Panc1 (cell line): ENCODE measurements around the gene BCL2L11.

Experiments
- POLR2AphosphoS5 ChIP-seq: IDR thresholded peaks from 2 replicates; pipeline ENCODE4 v1.6.1; 2012; ENCODE audit warnings: mild to moderate bottlenecking, low read depth, low read length, moderate library complexity
- SIN3A ChIP-seq: IDR thresholded peaks from 2 replicates; pipeline ENCODE4 v1.6.1; 2012; ENCODE audit warnings: low read depth, mild to moderate bottlenecking, low read length, moderate library complexity, borderline replicate concordance; ENCODE audit not compliant: insufficient read depth
- TF ChIP-seq, protein P1 (sequence below): fragments of 450-650 bp; IDR thresholded peaks from 2 replicates; pipeline ENCODE4 v1.5.1; 2017; ENCODE audit warnings: mild to moderate bottlenecking
- TF ChIP-seq, protein P2 (sequence below), 2 experiments: IDR thresholded peaks; 2 replicates each; pipeline ENCODE4 v1.6.1; 2011 to 2012; ENCODE audit warnings: low read depth in 2 of 2, control low read depth in 1 of 2, low read length in 1 of 2, mild to moderate bottlenecking in 1 of 2, moderate library complexity in 1 of 2; ENCODE audit not compliant: insufficient read depth in 1 of 2

DNA sequence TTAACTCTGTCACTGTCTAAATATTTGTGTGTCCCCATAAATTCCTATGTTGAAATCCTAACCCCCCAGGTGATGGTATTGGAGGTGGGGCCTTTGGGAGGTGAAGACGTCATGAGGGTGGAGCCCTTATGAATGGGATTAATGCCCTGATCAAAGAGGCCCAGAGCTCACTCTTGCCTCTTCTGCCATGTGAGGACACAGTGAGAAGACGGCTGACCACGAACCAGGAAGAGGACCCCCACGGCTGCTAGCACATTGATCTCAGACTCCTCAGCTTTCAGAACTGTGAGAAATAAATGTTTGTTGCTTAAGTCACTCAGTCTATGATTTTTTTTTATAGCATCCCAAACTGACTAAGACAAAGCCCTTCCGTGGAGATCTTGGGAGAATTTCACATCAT, 71.2 kb downstream of the BCL2L11 start:
- TF ChIP-seq, protein P1, sequence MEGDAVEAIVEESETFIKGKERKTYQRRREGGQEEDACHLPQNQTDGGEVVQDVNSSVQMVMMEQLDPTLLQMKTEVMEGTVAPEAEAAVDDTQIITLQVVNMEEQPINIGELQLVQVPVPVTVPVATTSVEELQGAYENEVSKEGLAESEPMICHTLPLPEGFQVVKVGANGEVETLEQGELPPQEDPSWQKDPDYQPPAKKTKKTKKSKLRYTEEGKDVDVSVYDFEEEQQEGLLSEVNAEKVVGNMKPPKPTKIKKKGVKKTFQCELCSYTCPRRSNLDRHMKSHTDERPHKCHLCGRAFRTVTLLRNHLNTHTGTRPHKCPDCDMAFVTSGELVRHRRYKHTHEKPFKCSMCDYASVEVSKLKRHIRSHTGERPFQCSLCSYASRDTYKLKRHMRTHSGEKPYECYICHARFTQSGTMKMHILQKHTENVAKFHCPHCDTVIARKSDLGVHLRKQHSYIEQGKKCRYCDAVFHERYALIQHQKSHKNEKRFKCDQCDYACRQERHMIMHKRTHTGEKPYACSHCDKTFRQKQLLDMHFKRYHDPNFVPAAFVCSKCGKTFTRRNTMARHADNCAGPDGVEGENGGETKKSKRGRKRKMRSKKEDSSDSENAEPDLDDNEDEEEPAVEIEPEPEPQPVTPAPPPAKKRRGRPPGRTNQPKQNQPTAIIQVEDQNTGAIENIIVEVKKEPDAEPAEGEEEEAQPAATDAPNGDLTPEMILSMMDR: no peak
- TF ChIP-seq, protein P2, sequence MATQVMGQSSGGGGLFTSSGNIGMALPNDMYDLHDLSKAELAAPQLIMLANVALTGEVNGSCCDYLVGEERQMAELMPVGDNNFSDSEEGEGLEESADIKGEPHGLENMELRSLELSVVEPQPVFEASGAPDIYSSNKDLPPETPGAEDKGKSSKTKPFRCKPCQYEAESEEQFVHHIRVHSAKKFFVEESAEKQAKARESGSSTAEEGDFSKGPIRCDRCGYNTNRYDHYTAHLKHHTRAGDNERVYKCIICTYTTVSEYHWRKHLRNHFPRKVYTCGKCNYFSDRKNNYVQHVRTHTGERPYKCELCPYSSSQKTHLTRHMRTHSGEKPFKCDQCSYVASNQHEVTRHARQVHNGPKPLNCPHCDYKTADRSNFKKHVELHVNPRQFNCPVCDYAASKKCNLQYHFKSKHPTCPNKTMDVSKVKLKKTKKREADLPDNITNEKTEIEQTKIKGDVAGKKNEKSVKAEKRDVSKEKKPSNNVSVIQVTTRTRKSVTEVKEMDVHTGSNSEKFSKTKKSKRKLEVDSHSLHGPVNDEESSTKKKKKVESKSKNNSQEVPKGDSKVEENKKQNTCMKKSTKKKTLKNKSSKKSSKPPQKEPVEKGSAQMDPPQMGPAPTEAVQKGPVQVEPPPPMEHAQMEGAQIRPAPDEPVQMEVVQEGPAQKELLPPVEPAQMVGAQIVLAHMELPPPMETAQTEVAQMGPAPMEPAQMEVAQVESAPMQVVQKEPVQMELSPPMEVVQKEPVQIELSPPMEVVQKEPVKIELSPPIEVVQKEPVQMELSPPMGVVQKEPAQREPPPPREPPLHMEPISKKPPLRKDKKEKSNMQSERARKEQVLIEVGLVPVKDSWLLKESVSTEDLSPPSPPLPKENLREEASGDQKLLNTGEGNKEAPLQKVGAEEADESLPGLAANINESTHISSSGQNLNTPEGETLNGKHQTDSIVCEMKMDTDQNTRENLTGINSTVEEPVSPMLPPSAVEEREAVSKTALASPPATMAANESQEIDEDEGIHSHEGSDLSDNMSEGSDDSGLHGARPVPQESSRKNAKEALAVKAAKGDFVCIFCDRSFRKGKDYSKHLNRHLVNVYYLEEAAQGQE (IDR thresholded peaks at IDR 0.05; ENCODE audit: insufficient read depth in 1 of 2, low read depth in 2 of 2, low read length in 1 of 2): no peak
- TF ChIP-seq SIN3A (no peak), POLR2AphosphoS5 (no peak)
